HEK293 (cell line): ENCODE results near the gene CNN1.

Experiments
- BCL11A ChIP-seq: fragments of 450-650 bp; formaldehyde crosslinking; IDR thresholded peaks from 2 replicates; pipeline ENCODE4 v1.5.1; 2016; ENCODE audit warnings: low read depth, missing biosample characterization, missing genetic modification characterization
- CTCF ChIP-seq: fragments of 450-650 bp; formaldehyde crosslinking; IDR thresholded peaks from 2 replicates; pipeline ENCODE4 v1.5.1; 2016; ENCODE audit warnings: missing biosample characterization, missing genetic modification characterization
- PRDM4 ChIP-seq: fragments of 450-650 bp; formaldehyde crosslinking; IDR thresholded peaks from 2 replicates; pipeline ENCODE4 v1.5.1; 2017; ENCODE audit warnings: missing biosample characterization, missing genetic modification characterization
- REPIN1 ChIP-seq: fragments of 450-650 bp; formaldehyde crosslinking; IDR thresholded peaks from 2 replicates; pipeline ENCODE4 v1.5.1; 2017; ENCODE audit warnings: missing biosample characterization, missing genetic modification characterization, low read depth
- REST ChIP-seq: fragments of 450-650 bp; formaldehyde crosslinking; IDR thresholded peaks from 2 replicates; pipeline ENCODE4 v1.5.1; 2016; ENCODE audit warnings: missing biosample characterization, missing genetic modification characterization
- SP7 ChIP-seq: fragments of 450-650 bp; formaldehyde crosslinking; IDR thresholded peaks from 2 replicates; pipeline ENCODE4 v1.5.1; 2016; ENCODE audit warnings: missing biosample characterization, missing genetic modification characterization
- WT1 ChIP-seq: fragments of 450-650 bp; formaldehyde crosslinking; IDR thresholded peaks from 2 replicates; pipeline ENCODE4 v1.5.1; 2016; ENCODE audit warnings: missing biosample characterization, missing genetic modification characterization
- ZBTB17 ChIP-seq: fragments of 450-650 bp; formaldehyde crosslinking; IDR thresholded peaks from 2 replicates; pipeline ENCODE4 v1.5.1; 2016; ENCODE audit warnings: missing biosample characterization, missing genetic modification characterization
- ZBTB26 ChIP-seq: fragments of 450-650 bp; formaldehyde crosslinking; optimal IDR thresholded peaks from 2 replicates; pipeline ENCODE3; 2016; ENCODE audit warnings: missing biosample characterization, mild to moderate bottlenecking, missing genetic modification characterization
- ZBTB6 ChIP-seq: fragments of 450-650 bp; formaldehyde crosslinking; IDR thresholded peaks from 2 replicates; pipeline ENCODE4 v1.5.1; 2017; ENCODE audit warnings: missing biosample characterization, missing genetic modification characterization
- ZIC2 ChIP-seq: fragments of 450-650 bp; formaldehyde crosslinking; IDR thresholded peaks from 2 replicates; pipeline ENCODE4 v1.5.1; 2016; ENCODE audit warnings: missing biosample characterization, missing genetic modification characterization
- ZNF146 ChIP-seq: fragments of 450-650 bp; formaldehyde crosslinking; IDR thresholded peaks from 2 replicates; pipeline ENCODE4 v1.5.1; 2016; ENCODE audit warnings: missing biosample characterization, missing genetic modification characterization
- ZNF19 ChIP-seq: fragments of 450-650 bp; formaldehyde crosslinking; IDR thresholded peaks from 2 replicates; pipeline ENCODE4; 2016; ENCODE audit warnings: missing biosample characterization, missing genetic modification characterization, low read depth
- ZNF311 ChIP-seq: fragments of 450-650 bp; formaldehyde crosslinking; IDR thresholded peaks from 2 replicates; pipeline ENCODE4 v1.5.1; 2017; ENCODE audit warnings: missing biosample characterization, missing genetic modification characterization, borderline replicate concordance
- ZNF449 ChIP-seq: fragments of 450-650 bp; formaldehyde crosslinking; IDR thresholded peaks from 2 replicates; pipeline ENCODE4 v1.5.1; 2017; ENCODE audit warnings: missing biosample characterization, mild to moderate bottlenecking, missing genetic modification characterization, moderate library complexity
- ZNF488 ChIP-seq: fragments of 450-650 bp; formaldehyde crosslinking; IDR thresholded peaks from 2 replicates; pipeline ENCODE4 v1.5.1; 2016; ENCODE audit warnings: missing biosample characterization, missing genetic modification characterization
- ZNF510 ChIP-seq: fragments of 450-650 bp; formaldehyde crosslinking; IDR thresholded peaks from 2 replicates; pipeline ENCODE4 v1.5.1; 2018; ENCODE audit warnings: mild to moderate bottlenecking, missing genetic modification characterization, missing biosample characterization; ENCODE audit not compliant: insufficient replicate concordance
- ZNF521 ChIP-seq: fragments of 450-650 bp; formaldehyde crosslinking; IDR thresholded peaks from 2 replicates; pipeline ENCODE4 v1.5.1; 2017; ENCODE audit warnings: missing biosample characterization, mild to moderate bottlenecking, missing genetic modification characterization
- ZNF571 ChIP-seq: fragments of 450-650 bp; formaldehyde crosslinking; IDR thresholded peaks from 2 replicates; pipeline ENCODE4 v1.5.0; 2017; ENCODE audit warnings: missing biosample characterization, missing genetic modification characterization
- ZNF596 ChIP-seq: fragments of 450-650 bp; IDR thresholded peaks from 2 replicates; pipeline ENCODE4 v1.5.0; 2018; ENCODE audit warnings: missing biosample characterization, mild to moderate bottlenecking, missing genetic modification characterization, moderate library complexity
- ZNF639 ChIP-seq: fragments of 450-650 bp; formaldehyde crosslinking; IDR thresholded peaks from 2 replicates; pipeline ENCODE4 v1.5.1; 2016; ENCODE audit warnings: missing biosample characterization, missing genetic modification characterization
- ZNF664 ChIP-seq: fragments of 450-650 bp; formaldehyde crosslinking; IDR thresholded peaks from 2 replicates; pipeline ENCODE4 v1.5.1; 2016; ENCODE audit warnings: missing biosample characterization, missing genetic modification characterization
- ZNF704 ChIP-seq: fragments of 450-650 bp; formaldehyde crosslinking; IDR thresholded peaks from 2 replicates; pipeline ENCODE4 v1.5.1; 2016; ENCODE audit warnings: missing biosample characterization, missing genetic modification characterization
- ZSCAN16 ChIP-seq: fragments of 450-650 bp; formaldehyde crosslinking; IDR thresholded peaks from 2 replicates; pipeline ENCODE4 v1.5.1; 2016; ENCODE audit warnings: missing biosample characterization, missing genetic modification characterization

Gene CNN1

GRCh38 chr19:11505504-11506100 lies 33.0 kb upstream of the CNN1 start, which contains the start of gene ZNF653 (continued):
- TF ChIP-seq ZNF704 (tag by site-specific recombination) (no peak), REST (no peak), CTCF (tag by site-specific recombination) (no peak), BCL11A (tag by site-specific recombination) (no peak), ZBTB26 (tag by site-specific recombination) (peak; percentile 69), SP7 (tag by site-specific recombination) (no peak), ZBTB6 (tag by site-specific recombination) (peak; percentile 99), ZNF521 (tag by site-specific recombination) (no peak), ZNF311 (tag by site-specific recombination) (no peak), ZIC2 (tag by site-specific recombination) (no peak), ZNF488 (no peak), WT1 (tag by site-specific recombination) (no peak), REPIN1 (tag by site-specific recombination) (no peak), ZNF19 (tag by site-specific recombination) (no peak), ZBTB17 (tag by site-specific recombination) (no peak), ZSCAN16 (no peak), PRDM4 (tag by site-specific recombination) (no peak), ZNF664 (tag by site-specific recombination) (no peak), ZNF639 (tag by site-specific recombination) (no peak), ZNF510 (tag by site-specific recombination) (no peak), ZNF449 (tag by site-specific recombination) (no peak), ZNF596 (tag by site-specific recombination) (peak; percentile 57; the same call in 1 of the 2 replicates), ZNF571 (tag by site-specific recombination) (no peak), ZNF146 (no peak)
